ENCODE results near the gene OPRD1. TPM values are rescaled to one million over a fixed set of nuclear protein-coding genes. Genes with fewer than 3 reads are reported as not detected.

The OPRD1 gene
- total RNA-seq, 4 donors from 2014 or later: not detected

- no peak for DNase-seq (ENCODE audit: low spot score in 2 of 2)
- intact Hi-C loops (cut with DNase I; ENCODE audit: low total_unique reads): no loop called here
- no peak overlapping the region for H3K4me3 ChIP-seq (ENCODE audit: low read depth, poor library complexity, severe bottlenecking)
- TF ChIP-seq CTCF (IDR thresholded peaks at IDR 0.05): no peak
- WGBS, 2 donors: 87 to 98% methylated on average over 2 of the region's 2 CpGs
These were observed 90.8 kb downstream of the OPRD1 start for GRCh38 chr1:28902738-28903137.

- TF ChIP-seq POLR2A (IDR thresholded peaks at IDR 0.05) (no peak), CTCF (IDR thresholded peaks at IDR 0.05) (no peak)
- peak in 1 of 2 donors; percentile 75 for DNase-seq (ENCODE audit: low spot score in 2 of 2)
- 95 to 98% methylated on average over 8 of the region's 8 CpGs for WGBS, 2 donors
- no peak overlapping the region for H3K4me3 ChIP-seq (ENCODE audit: low read depth, poor library complexity, severe bottlenecking)
- intact Hi-C loops (cut with DNase I; ENCODE audit: low total_unique reads): no loop called here
These were observed 94.1 kb downstream of the OPRD1 start for GRCh38 chr1:28905921-28906666.

- TF ChIP-seq CTCF (IDR thresholded peaks at IDR 0.05): no peak
- no peak for TF ChIP-seq POLR2A (IDR thresholded peaks at IDR 0.05)
- DNase-seq (ENCODE audit: low spot score in 2 of 2): peak in 1 of 2 donors; percentile 7
- no peak overlapping the region for H3K4me3 ChIP-seq (ENCODE audit: low read depth, poor library complexity, severe bottlenecking)
- WGBS, 2 donors: 97 to 98% methylated on average over 2 of the region's 2 CpGs
- intact Hi-C loops (cut with DNase I; ENCODE audit: low total_unique reads): no loop called here
These were observed 97.2 kb downstream of the OPRD1 start for GRCh38 chr1:28909198-28909597.

GRCh38 chr1:28910379-28911115, 98.6 kb downstream of the OPRD1 start:
- no peak for TF ChIP-seq CTCF (IDR thresholded peaks at IDR 0.05)
- TF ChIP-seq POLR2A (IDR thresholded peaks at IDR 0.05): no peak
- DNase-seq (ENCODE audit: low spot score in 2 of 2): peak in 1 of 2 donors; percentile 57
- no peak overlapping the region for H3K4me3 ChIP-seq (ENCODE audit: low read depth, poor library complexity, severe bottlenecking)
- 79 to 83% methylated on average over 7 of the region's 7 CpGs for WGBS, 2 donors
- intact Hi-C loops (cut with DNase I; ENCODE audit: low total_unique reads): no loop called here

GRCh38 chr1:28913786-28914227, 101.8 kb downstream of the OPRD1 start:
- intact Hi-C loops (cut with DNase I; ENCODE audit: low total_unique reads): no loop called here
- DNase-seq (ENCODE audit: low spot score in 2 of 2): no peak
- TF ChIP-seq POLR2A (IDR thresholded peaks at IDR 0.05) (no peak), CTCF (IDR thresholded peaks at IDR 0.05) (no peak)
- 29 to 31% methylated on average over 10 of the region's 10 CpGs for WGBS, 2 donors
- no peak overlapping the region for H3K4me3 ChIP-seq (ENCODE audit: low read depth, poor library complexity, severe bottlenecking)

Measured in lower leg skin (tissue), 4 donors.